Stimulated activated CD8-positive, alpha-beta memory T cell treated with anti-CD3 and anti-CD28 coated beads, Interleukin-4, amount 100 ng/mL, for 4 hours (primary cell): ENCODE results near the gene KCNQ1OT1.

Experiments used
- DNase-seq, 2 donors: peaks; one replicate each; pipeline ENCODE4 v3.0.0-alpha.2; 2020; ENCODE audit warnings: low read depth in 2 of 2, low spot score in 1 of 2

KCNQ1OT1 gene

DNA sequence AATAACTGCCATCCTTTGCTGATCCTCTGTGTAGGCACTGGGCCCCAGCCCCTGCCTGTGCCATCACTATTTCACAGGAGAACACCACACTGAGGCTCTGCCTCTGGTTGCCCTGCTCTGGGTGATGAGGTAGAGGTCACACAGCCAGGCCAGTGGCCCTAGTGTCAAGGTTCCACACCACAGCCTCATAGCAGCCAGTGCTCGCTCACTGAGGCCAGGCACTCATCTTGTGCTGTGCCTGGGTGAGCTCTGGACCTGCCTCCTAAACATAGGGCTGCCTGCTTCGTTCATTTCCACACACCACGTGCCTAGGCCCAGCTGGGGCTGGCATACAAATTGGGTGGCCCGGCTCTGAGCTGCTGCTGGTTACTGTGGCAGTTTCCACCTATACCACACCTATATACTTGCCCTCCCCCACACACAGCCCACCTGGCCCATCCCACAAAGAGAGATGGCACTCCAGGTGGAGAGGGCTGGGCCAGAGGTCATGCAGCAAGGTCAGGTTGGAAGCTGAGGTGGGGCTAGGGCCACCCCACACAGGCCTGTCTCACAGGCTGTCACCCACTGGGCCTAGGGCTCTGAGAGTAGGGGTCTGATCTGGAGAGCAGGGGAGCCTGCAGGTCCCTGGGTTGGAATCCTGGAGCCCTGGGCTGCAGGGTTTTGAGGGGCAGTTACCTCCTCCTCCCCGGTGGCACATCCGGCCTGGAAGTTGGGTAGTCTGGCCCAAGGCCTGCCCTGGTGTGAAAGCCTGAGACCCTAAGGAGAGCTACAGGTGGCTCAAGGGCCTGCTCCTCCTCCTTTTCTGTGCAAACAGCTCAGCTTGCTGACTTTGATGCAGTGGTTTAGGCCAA lies 11.2 kb downstream of the KCNQ1OT1 start:
- DNase-seq = no peak

DNA sequence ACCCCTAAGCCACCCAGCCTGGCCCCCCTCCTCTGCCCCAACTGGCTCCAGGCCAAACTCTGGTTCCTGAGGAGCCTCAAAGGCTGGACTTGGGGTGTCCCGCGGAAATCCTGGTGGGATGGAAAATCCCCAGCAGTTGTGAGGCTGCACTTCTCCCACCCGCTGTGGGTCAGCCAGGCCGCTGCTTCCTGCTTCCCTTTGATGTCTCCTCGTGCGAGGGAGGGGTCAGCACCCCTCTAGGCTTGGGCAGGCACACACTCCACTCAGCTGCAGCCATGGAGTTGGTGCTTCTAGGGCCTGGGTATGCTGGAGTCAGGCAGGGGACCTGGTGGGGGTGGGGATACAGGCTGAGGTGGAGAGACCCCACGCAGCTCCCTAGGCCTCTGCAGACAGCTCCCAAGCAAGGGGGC lies 12.0 kb downstream of the KCNQ1OT1 start:
- no peak for DNase-seq

DNA sequence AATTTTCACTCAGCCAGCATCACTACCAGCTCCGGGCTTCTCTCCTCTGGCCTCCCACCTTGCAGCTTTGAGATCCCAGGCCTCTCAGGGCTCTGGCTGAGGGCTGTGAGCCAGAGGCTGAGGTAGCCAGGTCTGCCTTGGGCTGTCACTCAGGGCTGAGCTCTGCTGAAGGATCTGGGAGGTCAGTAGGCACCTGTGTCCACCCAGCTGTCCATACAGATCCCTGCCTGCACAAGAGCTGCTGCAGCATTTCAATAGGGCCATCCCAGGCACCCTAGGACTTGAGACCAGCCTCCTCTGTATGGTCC lies 12.6 kb downstream of the KCNQ1OT1 start:
- DNase-seq = no peak

DNA sequence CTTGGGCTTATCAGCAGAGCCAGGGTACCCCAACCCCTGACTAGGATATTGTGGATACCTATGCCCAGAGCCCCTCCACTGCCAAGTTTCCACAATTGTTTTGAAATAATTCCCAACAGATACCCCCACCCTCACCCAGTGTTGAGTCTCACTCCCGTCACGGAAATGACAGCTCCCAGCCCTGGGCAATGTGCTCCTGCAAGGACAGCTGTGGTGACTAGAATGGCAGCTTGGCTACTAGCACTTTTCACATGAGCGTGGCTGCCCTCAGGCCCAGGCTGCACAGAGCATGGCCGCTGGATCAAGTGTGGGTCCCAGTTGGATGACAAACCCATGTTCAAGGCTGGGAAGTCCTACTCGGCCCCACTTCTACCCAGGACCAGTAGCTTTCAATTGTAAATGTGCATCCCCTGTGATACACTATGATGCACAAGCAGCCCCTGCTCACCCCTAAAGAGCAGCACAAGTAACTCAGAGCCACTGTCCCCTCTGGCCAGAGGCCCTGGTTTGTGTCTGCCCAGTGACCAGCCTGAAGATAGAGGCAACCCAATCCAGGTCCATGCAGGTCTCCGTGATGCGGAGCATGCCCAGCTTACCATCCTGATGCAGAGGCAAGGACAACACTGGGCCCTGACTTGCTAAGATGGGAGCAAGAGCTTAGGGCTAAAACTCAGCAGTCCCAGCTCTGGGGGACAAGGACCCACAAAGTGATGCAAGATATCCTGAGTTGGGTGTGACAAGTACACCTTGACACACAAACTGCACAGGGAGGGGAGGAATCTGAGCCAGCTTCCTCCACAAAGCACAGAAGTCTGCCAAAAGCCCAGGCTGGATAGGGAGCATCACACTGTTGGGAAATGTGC lies 13.2 kb downstream of the KCNQ1OT1 start:
- DNase-seq = no peak

DNA sequence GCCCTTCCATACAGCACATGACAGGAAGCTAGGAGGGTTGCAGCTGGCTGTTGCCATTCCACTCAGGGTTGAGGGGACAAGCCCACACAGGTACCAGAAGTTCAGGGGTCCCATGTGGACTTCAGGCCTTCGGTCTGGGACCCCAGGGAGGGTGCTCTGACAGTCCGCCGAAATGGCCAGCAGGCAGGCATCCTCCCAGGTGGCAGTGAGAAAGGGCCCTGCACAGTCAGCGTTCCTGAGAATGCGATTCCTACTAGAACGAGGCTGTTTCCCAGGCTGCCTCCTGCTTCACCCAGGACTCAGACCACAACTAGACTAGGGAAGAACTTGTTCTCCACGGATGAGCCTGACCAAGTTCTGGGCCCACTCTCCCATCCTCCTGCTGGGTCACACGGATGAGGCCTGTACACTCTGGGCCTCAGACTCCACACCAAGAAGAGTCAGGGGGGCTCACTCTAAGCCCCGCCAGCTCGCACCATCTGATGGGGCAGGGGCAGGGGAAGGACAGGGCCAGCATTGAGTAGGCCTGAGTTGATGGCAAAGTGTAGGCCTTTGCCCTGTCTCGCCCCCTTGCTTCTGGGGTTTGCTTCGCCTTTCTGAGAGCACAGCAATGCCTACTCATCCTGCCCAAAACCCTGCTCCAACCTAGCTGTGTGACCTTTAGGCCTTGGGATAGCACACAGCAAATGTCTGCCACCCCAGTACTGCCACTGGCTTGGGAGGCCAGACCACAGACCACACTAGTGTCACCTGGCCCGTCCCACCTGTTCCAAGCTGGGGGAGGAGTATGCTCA lies 14.0 kb downstream of the KCNQ1OT1 start:
- no peak for DNase-seq

DNA sequence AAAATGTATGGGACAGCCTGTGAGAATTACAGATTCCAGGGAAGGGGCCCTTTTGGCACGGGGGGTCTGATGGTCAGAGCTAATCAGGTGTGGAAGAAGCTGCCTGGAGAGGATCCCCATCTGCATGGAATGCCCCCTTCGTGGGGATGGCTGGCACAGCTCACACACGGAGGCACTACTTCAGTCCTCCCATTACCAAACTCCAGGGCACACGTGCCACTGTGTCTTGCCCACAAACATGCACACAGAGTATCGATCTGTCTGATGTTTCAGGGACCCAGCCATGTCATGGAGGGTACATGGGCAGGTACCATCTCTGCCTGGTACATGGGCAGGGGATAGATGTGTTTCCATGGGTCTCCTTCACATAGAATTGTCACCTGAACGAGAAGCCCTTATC lies 14.7 kb downstream of the KCNQ1OT1 start:
- DNase-seq = no peak

DNA sequence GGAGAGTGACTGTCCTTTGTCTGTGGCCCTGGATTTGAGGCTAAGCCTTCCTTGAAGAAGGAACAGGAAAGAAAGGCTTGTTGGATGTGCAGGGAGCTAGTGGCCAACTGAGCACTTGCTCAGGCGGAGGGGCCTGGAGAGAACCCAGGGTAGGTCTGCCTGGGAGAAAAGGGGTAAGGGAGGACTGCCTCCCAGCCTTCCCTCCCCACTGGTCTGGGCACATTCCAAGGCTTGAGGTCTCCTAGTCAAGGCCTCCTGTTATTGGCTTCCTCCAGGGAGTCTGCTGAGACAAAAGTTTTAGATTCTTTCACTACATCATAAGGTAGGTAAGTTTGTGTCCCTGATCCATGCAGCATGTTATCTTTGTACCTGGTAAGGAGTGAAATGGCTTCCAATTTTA lies 15.2 kb downstream of the KCNQ1OT1 start:
- no peak for DNase-seq

DNA sequence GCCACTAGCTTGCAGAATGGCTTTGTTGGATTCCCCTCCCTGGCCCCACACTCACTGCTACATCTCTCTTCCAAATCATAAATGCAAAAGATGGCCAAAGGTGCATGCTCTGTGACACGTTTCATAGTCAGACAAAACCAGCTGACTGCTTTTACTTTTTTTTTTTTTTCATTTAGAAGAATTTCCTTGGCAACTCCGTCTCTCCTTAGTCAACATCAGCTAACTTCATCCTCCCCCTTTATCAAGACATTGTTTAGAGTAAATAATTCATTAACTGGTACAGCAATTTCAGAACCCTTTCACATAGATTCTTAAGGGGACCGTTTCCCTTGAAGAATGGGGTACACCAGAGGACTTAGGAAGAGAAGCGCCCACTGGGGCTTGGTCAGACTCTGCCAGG lies 16.0 kb downstream of the KCNQ1OT1 start:
- no peak for DNase-seq

DNA sequence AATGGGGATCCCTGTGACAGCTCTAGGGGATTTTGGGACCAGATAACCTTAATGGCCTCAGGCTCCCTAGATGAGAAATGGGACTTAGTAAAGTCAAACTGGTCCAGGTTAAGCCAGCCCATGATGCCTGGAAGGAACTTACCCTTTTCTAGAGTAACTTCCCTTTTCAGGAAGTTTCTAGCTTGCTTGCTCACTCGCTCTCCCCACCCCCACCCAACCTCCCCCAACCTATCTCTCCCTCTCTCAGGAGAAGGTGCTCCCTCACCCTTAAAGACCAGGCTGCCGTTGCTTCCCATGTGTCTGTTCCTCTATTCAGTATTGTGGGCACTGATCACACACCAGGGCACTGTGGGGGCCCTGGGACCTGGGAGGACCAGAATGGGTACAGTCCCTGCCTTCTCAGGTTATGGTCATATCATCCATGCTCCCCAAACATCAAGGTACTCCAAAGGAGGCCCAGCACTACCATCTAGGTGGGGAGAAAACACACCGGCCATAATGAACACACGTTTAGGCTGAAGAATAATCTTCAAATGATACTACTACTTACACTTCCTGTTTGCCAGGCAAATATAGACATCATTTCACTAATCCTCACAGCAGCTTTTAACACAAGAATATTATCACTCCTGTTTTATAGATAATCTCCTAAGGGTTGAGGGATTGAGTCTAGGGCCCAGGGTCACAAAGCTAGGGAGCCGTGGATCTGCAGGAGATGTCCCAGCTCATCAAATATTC lies 18.2 kb downstream of the KCNQ1OT1 start:
- DNase-seq = no peak

DNA sequence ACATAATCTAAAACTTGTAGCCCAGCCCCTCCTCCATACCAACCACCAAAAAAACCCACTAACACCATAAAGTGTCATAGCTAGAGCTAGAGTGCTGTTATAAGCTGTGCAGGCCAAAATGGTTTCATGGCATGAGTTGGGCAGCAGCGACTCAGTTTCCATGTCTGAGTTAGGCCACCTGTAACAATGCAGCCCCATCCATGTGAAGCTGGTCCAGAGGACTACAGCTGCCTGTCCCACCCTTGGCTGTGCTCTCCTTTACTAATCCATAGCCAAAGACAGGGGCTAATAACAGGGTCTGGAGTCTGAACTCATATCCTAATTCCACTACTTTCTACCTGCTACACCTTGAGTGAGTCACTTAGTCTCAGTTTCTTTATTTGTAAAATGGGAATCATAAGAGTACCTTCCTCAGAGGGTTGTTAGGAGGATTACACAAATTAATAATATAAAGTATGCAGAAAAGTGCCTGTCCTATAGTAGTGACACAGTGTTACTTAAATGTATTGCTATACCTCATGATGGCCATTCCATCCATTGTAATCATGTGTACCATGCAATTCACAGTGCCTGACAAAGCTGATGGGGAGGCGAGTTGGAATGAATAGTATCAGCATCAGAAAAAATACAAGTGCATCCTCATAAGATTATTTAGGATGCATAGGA lies 20.6 kb downstream of the KCNQ1OT1 start:
- DNase-seq = no peak

DNA sequence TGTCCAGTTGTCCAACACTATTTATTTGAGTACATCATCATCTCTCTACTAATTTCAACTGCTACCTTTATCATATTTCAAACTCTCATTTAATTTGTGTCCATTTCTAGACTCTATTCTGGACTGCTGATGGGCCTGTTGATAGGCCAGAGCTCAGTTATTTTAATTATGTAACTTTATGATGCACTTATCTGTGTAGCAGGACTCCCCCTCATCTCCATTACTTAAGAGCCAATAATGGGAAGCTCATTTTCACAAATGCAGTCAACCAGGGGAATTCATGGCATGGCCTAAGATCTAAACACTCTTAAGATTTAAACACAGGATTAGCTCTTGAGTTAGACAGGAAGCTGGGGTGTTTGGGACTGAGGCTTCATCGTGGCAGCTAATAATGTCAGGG lies 21.4 kb downstream of the KCNQ1OT1 start:
- DNase-seq = no peak

DNA sequence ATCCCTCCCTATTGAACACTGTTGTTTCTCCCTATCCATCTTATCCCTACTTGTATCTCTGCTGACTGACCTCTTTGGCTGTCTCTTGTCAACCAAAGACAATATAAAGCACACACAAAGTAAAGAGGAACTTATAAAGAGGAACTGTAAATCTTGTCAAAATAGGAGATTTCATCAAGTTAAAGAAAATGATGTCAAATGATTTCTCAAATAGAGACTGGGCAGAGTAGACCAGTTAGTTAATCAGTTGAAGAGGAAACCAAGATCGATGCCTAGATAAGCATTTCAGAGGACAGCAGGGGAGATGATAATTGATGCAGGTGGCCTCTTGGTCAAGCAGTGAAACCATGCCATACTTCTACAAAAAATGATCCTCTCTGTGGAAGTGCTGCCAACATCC lies 22.7 kb downstream of the KCNQ1OT1 start:
- no peak for DNase-seq

DNA sequence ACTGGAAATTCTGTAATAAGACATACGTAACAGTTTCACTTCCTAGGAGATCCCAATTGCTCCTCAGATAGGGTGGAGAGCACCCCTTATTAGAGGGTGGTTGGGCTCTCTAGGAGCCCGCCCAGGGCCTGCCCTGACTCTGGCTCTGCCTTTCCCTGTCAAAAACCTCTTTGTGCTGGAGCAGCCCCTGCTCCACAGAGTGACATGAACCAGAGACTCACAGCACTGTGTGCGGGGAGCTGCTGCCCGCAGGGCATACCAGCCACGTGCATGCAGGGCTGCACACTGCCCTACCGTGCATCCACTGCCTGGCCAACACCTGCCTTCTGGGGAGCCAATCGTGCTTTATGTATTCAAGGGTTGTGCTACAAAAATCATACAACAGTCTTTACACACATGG lies 24.3 kb downstream of the KCNQ1OT1 start:
- no peak for DNase-seq

DNA sequence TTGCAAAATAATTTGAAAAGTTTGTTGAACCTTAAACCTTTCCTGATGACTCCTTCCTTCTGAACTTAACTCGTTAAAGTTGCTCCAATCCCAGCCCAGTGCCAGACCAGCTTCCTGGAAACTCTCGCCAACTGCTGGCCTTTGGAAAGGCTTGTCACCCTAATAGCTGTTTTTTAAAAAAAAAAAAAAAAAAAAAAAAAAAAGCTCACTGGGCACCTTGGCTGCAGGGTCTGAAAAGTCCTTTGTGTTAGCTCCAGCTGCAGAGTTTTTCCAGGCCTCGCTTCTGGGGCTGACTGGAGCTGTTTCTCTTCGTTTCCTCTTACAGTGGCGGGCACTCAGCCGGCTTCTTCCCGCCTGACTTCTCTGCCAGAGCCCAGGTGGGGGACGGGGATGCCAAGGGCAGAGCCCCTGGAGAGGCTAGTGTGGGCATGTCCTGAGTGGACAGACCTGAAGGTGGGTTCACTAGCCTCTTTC lies 25.1 kb downstream of the KCNQ1OT1 start:
- no peak for DNase-seq

DNA sequence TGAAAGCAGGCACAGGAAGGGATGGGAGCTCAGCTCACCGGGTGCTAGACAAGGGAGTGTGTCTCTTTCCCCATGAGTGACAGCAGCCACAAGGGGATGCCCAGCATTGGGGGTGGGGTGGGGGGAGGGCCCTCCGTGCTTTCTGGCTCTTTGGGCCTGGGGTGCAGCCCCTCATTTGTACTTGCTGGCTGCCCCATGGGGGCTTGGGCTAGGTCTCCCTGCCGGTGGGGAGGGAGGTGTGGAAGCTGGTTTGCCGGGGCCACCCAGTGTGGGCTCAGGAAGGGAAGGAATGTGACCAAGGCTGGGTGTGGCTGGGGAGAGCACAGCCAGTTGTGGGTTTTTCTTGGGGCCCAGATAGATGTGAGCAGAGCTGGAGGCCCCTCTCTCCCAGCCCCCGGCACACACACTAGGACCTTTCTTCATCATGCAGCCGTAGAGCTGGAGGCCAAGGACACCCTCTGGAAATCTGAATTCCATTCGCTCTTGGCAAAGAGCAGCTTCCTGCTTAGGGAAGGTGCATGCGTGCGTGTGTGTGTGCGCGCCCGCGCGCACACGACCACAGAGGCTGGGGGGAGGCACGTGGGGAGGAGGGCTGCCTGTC lies 25.8 kb downstream of the KCNQ1OT1 start:
- DNase-seq = no peak

DNA sequence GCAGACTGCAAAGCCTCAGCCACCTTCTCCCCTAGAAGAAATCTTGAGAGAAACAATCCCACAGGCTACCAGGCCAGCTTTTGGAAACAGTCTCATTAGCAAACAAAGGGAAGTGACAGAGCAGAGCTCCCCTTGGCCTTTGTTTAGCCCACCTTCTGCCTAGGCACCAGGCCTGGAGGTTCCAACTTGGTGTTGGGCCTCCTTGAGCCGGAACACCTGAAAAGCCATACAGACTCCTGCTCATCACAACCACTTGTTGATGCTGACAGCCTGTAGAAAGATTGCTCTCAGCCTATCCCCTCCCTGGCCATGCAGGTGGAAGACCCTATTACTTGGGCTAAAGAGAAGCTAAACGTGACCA lies 26.6 kb downstream of the KCNQ1OT1 start:
- no peak for DNase-seq

DNA sequence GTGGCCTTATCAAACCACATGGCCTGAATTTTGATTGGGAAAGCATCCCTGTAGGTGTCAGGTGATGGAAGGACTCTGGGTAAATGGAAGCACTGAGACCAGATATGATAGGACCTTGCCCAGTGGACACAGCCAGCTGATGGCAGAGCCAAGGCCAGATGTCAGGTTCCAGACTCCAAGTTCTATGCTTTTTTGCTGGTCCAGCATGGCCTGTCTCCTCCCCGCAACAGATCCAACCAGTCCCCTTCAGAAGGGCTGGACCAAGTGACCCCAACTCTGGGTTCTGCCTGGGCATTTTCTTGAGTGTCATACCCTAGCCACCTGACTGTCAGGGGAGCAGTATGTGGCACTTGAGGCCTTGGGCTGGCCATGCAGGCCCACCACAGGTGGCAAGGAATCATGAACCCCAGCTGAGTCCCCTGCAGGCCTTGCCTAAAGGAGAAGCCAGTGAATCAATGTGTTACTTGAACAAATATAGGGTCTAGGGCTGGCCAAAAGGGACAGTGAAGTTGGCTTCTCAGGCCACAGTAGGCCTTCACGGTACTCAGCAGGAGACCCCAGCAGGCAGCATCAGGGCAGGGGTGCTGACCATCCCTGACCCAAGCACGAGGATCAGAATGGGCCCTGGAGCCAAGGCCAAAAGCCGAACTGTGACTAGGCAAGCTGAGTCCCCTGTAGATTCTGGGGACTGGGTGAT lies 27.1 kb downstream of the KCNQ1OT1 start:
- DNase-seq = no peak

DNA sequence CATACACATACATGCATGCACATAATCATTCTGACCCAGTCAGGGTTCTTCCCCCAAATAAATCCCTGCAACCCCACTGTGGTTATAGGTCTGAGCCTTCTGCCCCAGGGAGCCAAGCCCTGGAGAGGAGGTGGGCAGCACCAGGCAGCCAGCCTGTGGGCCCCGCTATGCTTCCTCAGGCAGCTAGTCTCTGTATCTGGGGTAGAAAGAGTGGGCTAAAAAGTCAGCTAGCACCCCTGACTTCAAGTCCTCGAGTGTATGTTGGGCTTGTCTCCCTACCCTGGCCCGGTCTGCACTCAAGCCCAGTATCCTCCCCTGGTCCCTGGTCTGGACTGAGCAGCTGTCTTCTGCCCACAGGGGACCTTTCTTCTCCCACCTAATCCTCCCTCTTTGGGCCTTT lies 28.0 kb downstream of the KCNQ1OT1 start:
- no peak for DNase-seq

DNA sequence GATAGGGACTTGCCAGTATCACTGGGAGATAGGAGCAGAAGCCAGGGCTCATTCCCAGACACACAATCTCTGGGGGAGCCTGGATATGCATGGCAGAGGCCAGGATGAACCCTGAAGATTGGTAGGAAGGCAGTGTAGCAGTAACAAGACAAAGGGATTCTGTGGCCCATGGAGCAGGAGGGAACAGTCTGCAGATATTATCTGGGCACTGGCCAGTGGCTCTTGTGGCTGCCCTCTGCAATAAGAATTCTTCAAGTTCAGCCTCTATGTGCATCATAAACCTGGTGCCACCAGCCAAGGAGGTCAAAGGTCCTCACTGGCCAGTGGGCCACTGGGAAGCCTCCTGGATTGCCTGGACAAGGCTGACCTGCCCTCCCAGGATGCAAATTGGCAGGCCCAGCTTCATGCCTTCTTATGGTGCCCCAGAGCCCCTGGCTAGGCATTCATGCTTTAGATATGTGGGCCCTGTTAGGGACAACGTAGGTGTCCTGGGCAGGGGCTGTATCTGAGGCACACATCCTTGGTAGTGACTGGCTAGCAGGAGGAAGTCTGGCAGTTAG lies 29.2 kb downstream of the KCNQ1OT1 start:
- DNase-seq = no peak
